IgD-negative memory B cell (primary cell): ENCODE results near the gene DLX5. TPM values are rescaled to one million over a fixed set of nuclear protein-coding genes. Genes with fewer than 3 reads are reported as not detected.
"Not testable (repeated sequence)": the region's sequence is repeated elsewhere in the genome, so short reads cannot be mapped to it uniquely, and the experiment has no call there.

Experiments used
- H3K27ac Mint-ChIP-seq, 3 donors: one replicate each; pipeline ENCODE4 v1.8.0; 2020 to 2022; ENCODE audit warnings: mild to moderate bottlenecking in 3 of 3, mixed read lengths in 3 of 3, moderate library complexity in 1 of 3
- H3K27me3 Mint-ChIP-seq: one replicate; pipeline ENCODE4 v1.8.0; 2021; ENCODE audit warnings: mixed read lengths
- H3K36me3 Mint-ChIP-seq: one replicate; pipeline ENCODE4 v1.8.0; 2020; ENCODE audit warnings: mild to moderate bottlenecking, mixed read lengths
- H3K4me1 Mint-ChIP-seq, 3 donors: one replicate each; pipeline ENCODE4 v1.8.0; 2020 to 2022; ENCODE audit warnings: mixed read lengths in 3 of 3, mild to moderate bottlenecking in 1 of 3
- H3K4me3 Mint-ChIP-seq, 4 donors: one replicate each; pipeline ENCODE4 v1.8.0; 2020 to 2022; ENCODE audit warnings: mild to moderate bottlenecking in 4 of 4, mixed read lengths in 4 of 4, moderate library complexity in 3 of 4
- H3K9me3 Mint-ChIP-seq, 3 donors: one replicate each; pipeline ENCODE4 v1.8.0; 2020 to 2021; ENCODE audit warnings: mixed read lengths in 3 of 3, mild to moderate bottlenecking in 1 of 3
- polyA plus RNA-seq: library from polyadenylated mRNA; unstranded; fragments of 300-500 nt; fragmentation: Illumina TruSeq; gene quantifications from one replicate; pipeline ENCODE4 v1.2.3, GENCODE V29; 2021

The DLX5 gene
- polyA plus RNA-seq = not detected

- Mint-ChIP-seq H3K9me3 (peaks cover 0 to 6% (median 0%) of the 10 kb centered on the region in 3 donors), H3K36me3 (peaks cover 2% of the 10 kb centered on the region), H3K4me3 (peak within 1 kb of the TSS in 3 of 4 donors; percentile 41 to 69 (median 43)), H3K4me1 (peaks cover 16 to 22% (median 20%) of the 10 kb centered on the region in 3 donors), H3K27me3 (peaks cover 71% of the 10 kb centered on the region), H3K27ac (peak within 1 kb of the TSS in 2 of 3 donors; percentile 16 to 87)
Measured at GRCh38 chr7:97024209-97025129, at the start of gene DLX5. Gene DLX5 (minus strand): TSS chr7:97024831. CDS start chr7:97024623, 208 bp downstream.

GRCh38 chr7:97072025-97072424 is 47.4 kb upstream of the DLX5 start:
- not testable (repeated sequence) for H3K27ac Mint-ChIP-seq, H3K9me3 Mint-ChIP-seq, H3K4me1 Mint-ChIP-seq, H3K27me3 Mint-ChIP-seq, H3K36me3 Mint-ChIP-seq
- peak overlapping the region in 1 of 4 donors; percentile 28 for H3K4me3 Mint-ChIP-seq

GRCh38 chr7:97064972-97065587 is 40.4 kb upstream of the DLX5 start:
- H3K4me1 Mint-ChIP-seq = no peaks in the 10 kb centered on the region
- H3K9me3 Mint-ChIP-seq = no peaks in the 10 kb centered on the region
- H3K27ac Mint-ChIP-seq = no peak overlapping the region
- H3K36me3 Mint-ChIP-seq = no peaks in the 10 kb centered on the region
- peaks cover 7% of the 10 kb centered on the region for H3K27me3 Mint-ChIP-seq
- no peak overlapping the region for H3K4me3 Mint-ChIP-seq

- H3K4me3 Mint-ChIP-seq = no peak overlapping the region
- H3K9me3 Mint-ChIP-seq = peaks cover 0 to 8% (median 7%) of the 10 kb centered on the region in 3 donors
- H3K4me1 Mint-ChIP-seq = no peaks in the 10 kb centered on the region
- H3K27me3 Mint-ChIP-seq = peaks cover 4% of the 10 kb centered on the region
- H3K36me3 Mint-ChIP-seq = no peaks in the 10 kb centered on the region
- H3K27ac Mint-ChIP-seq = no peak overlapping the region
Measured at GRCh38 chr7:97064020-97064419, 39.4 kb upstream of the DLX5 start.

- H3K36me3 Mint-ChIP-seq = no peaks in the 10 kb centered on the region
- no peaks in the 10 kb centered on the region for H3K4me1 Mint-ChIP-seq
- peaks cover 13% of the 10 kb centered on the region for H3K27me3 Mint-ChIP-seq
- no peak overlapping the region for H3K27ac Mint-ChIP-seq
- no peak overlapping the region for H3K4me3 Mint-ChIP-seq
- peaks cover 0 to 2% (median 0%) of the 10 kb centered on the region in 3 donors for H3K9me3 Mint-ChIP-seq
Measured at GRCh38 chr7:97043281-97043680, 18.6 kb upstream of the DLX5 start.

GRCh38 chr7:97039374-97040065 is 14.9 kb upstream of the DLX5 start:
- Mint-ChIP-seq H3K9me3 (peaks cover 0 to 7% (median 0%) of the 10 kb centered on the region in 3 donors), H3K27me3 (peaks cover 13% of the 10 kb centered on the region), H3K27ac (no peak overlapping the region), H3K36me3 (no peaks in the 10 kb centered on the region), H3K4me1 (peaks cover 0 to 3% (median 0%) of the 10 kb centered on the region in 3 donors), H3K4me3 (no peak overlapping the region)

GRCh38 chr7:97034213-97034852 is 9.7 kb upstream of the DLX5 start:
- H3K4me1 Mint-ChIP-seq, H3K27ac Mint-ChIP-seq, H3K4me3 Mint-ChIP-seq, H3K36me3 Mint-ChIP-seq, H3K9me3 Mint-ChIP-seq, H3K27me3 Mint-ChIP-seq: not testable (repeated sequence)

GRCh38 chr7:97027427-97028234 is 3.0 kb upstream of the DLX5 start:
- H3K27me3 Mint-ChIP-seq = peaks cover 54% of the 10 kb centered on the region
- peaks cover 0 to 3% (median 0%) of the 10 kb centered on the region in 3 donors for H3K9me3 Mint-ChIP-seq
- peaks cover 15 to 18% (median 15%) of the 10 kb centered on the region in 3 donors for H3K4me1 Mint-ChIP-seq
- no peaks in the 10 kb centered on the region for H3K36me3 Mint-ChIP-seq
- peak overlapping the region; percentile 10 to 89 (median 63) for H3K4me3 Mint-ChIP-seq
- H3K27ac Mint-ChIP-seq = peak overlapping the region in 1 of 3 donors; percentile 55

- Mint-ChIP-seq H3K9me3 (peaks cover 0 to 6% (median 0%) of the 10 kb centered on the region in 3 donors), H3K4me3 (peak overlapping the region; percentile 51 to 89 (median 80)), H3K27ac (peak overlapping the region in 2 of 3 donors; percentile 31 to 55), H3K36me3 (no peaks in the 10 kb centered on the region), H3K27me3 (peaks cover 58% of the 10 kb centered on the region), H3K4me1 (peaks cover 15 to 22% (median 20%) of the 10 kb centered on the region in 3 donors)
Measured at GRCh38 chr7:97026715-97027426, 2.2 kb upstream of the DLX5 start.

GRCh38 chr7:97025983-97026714 is 1.5 kb upstream of the DLX5 start:
- Mint-ChIP-seq H3K9me3 (peaks cover 0 to 6% (median 0%) of the 10 kb centered on the region in 3 donors), H3K27me3 (peaks cover 61% of the 10 kb centered on the region), H3K36me3 (no peaks in the 10 kb centered on the region), H3K27ac (peak overlapping the region in 2 of 3 donors; percentile 31), H3K4me3 (peak overlapping the region; percentile 13 to 85 (median 80)), H3K4me1 (peaks cover 15 to 22% (median 20%) of the 10 kb centered on the region in 3 donors)

GRCh38 chr7:97025130-97025499 is 484 bp upstream of the DLX5 start:
- Mint-ChIP-seq H3K27me3 (peaks cover 67% of the 10 kb centered on the region), H3K36me3 (peaks cover 2% of the 10 kb centered on the region), H3K4me3 (no peak overlapping the region), H3K9me3 (peaks cover 0 to 6% (median 0%) of the 10 kb centered on the region in 3 donors), H3K4me1 (peaks cover 16 to 22% (median 20%) of the 10 kb centered on the region in 3 donors), H3K27ac (peak overlapping the region in 1 of 3 donors; percentile 16)

- H3K36me3 Mint-ChIP-seq = peaks cover 2% of the 10 kb centered on the region
- peaks cover 14 to 21% (median 19%) of the 10 kb centered on the region in 3 donors for H3K4me1 Mint-ChIP-seq
- peaks cover 0 to 8% (median 0%) of the 10 kb centered on the region in 3 donors for H3K9me3 Mint-ChIP-seq
- peak overlapping the region in 2 of 3 donors; percentile 32 to 79 for H3K27ac Mint-ChIP-seq
- peaks cover 78% of the 10 kb centered on the region for H3K27me3 Mint-ChIP-seq
- H3K4me3 Mint-ChIP-seq = peak overlapping the region in 1 of 4 donors; percentile 21
Measured at GRCh38 chr7:97022491-97023306, 1.9 kb downstream of the DLX5 start.
